Measurements from ENCODE around the gene STH. TPM values are rescaled to one million over a fixed set of nuclear protein-coding genes. Genes with fewer than 3 reads are reported as not detected.

Gene STH
- total and polyA plus RNA-seq, 8 donors = not detected

GRCh38 chr17:45986056-45986455 is 13.0 kb upstream of the STH start:
- Histone ChIP-seq H3K4me1 (no peaks in the 10 kb centered on the region), H3K9me3 (no peaks in the 10 kb centered on the region), H3K36me3 (no peaks in the 10 kb centered on the region), H3K27ac (no peak overlapping the region), H3K4me3 (no peak overlapping the region), H3K27me3 (peaks cover 0 to 20% (median 5%) of the 10 kb centered on the region in 3 donors)
- 78 to 86% (median 84%) methylated on average over 4 of the region's 4 CpGs for WGBS, 5 donors
- intact Hi-C loops (cut with DNase I; ENCODE audit: low total_unique reads) = no loop called here
- no peak for TF ChIP-seq CTCF (IDR thresholded peaks at IDR 0.05)
- no peak for DNase-seq

GRCh38 chr17:45987706-45988105 is 11.3 kb upstream of the STH start:
- intact Hi-C loops (cut with DNase I; ENCODE audit: low total_unique reads) = no loop called here
- H3K9me3 ChIP-seq = no peaks in the 10 kb centered on the region
- TF ChIP-seq EP300 (IDR thresholded peaks at IDR 0.05) (no peak), POLR2AphosphoS5 (IDR thresholded peaks at IDR 0.05) (no peak), CTCF (IDR thresholded peaks at IDR 0.05) (no peak), POLR2A (IDR thresholded peaks at IDR 0.05) (no peak)
- no peak overlapping the region for H3K27ac ChIP-seq
- H3K27me3 ChIP-seq = peaks cover 0 to 14% (median 2%) of the 10 kb centered on the region in 3 donors
- no peak for DNase-seq
- H3K36me3 ChIP-seq = no peaks in the 10 kb centered on the region
- H3K4me3 ChIP-seq = no peak overlapping the region
- 76 to 89% (median 85%) methylated on average over 4 to 5 of the region's 5 CpGs for WGBS, 5 donors
- H3K4me1 ChIP-seq = no peaks in the 10 kb centered on the region

- H3K27me3 ChIP-seq = no peaks in the 10 kb centered on the region
- no peak for TF ChIP-seq POLR2A (IDR thresholded peaks at IDR 0.05)
- no peak for TF ChIP-seq CTCF (IDR thresholded peaks at IDR 0.05)
- no peak for TF ChIP-seq POLR2AphosphoS5 (IDR thresholded peaks at IDR 0.05)
- TF ChIP-seq EP300 (IDR thresholded peaks at IDR 0.05) = no peak
- no peak for DNase-seq
- no peaks in the 10 kb centered on the region for H3K9me3 ChIP-seq
- intact Hi-C loops (cut with DNase I; ENCODE audit: low total_unique reads) = no loop called here
- H3K4me1 ChIP-seq = no peaks in the 10 kb centered on the region
- no peaks in the 10 kb centered on the region for H3K36me3 ChIP-seq
- no peak overlapping the region for H3K27ac ChIP-seq
- WGBS, 5 donors = 72 to 84% (median 76%) methylated on average over 3 of the region's 3 CpGs
- no peak overlapping the region for H3K4me3 ChIP-seq
Measured at GRCh38 chr17:45989759-45990158, 9.3 kb upstream of the STH start.

GRCh38 chr17:45990886-45991285 is 8.2 kb upstream of the STH start:
- H3K27me3 ChIP-seq = no peaks in the 10 kb centered on the region
- TF ChIP-seq POLR2AphosphoS5 (IDR thresholded peaks at IDR 0.05) (no peak), EP300 (IDR thresholded peaks at IDR 0.05) (no peak), POLR2A (IDR thresholded peaks at IDR 0.05) (no peak), CTCF (IDR thresholded peaks at IDR 0.05) (no peak)
- no peaks in the 10 kb centered on the region for H3K4me1 ChIP-seq
- no peaks in the 10 kb centered on the region for H3K9me3 ChIP-seq
- WGBS, 5 donors = 81 to 95% (median 84%) methylated on average over 6 of the region's 6 CpGs
- DNase-seq = no peak
- intact Hi-C loops (cut with DNase I; ENCODE audit: low total_unique reads) = no loop called here
- no peaks in the 10 kb centered on the region for H3K36me3 ChIP-seq
- H3K27ac ChIP-seq = no peak overlapping the region
- H3K4me3 ChIP-seq = no peak overlapping the region
